ENCODE data around the gene SP3. TPM values are rescaled to one million over a fixed set of nuclear protein-coding genes. Genes with fewer than 3 reads are reported as not detected.

The SP3 gene
- polyA plus RNA-seq, 3 donors, result 44.8 to 66.2 (median 54.2) TPM

- H3K36me3 ChIP-seq (replicated peaks in 1 of 2; ENCODE audit: control insufficient read depth in 1 of 2, insufficient read depth in 2 of 2, low read length in 2 of 2), result no peaks in the 10 kb centered on the region
- peaks cover 72% of the 10 kb centered on the region for H3K4me1 Mint-ChIP-seq
- whole genome bisulfite sequencing (ENCODE audit: insufficient coverage), result 90% methylated on average over 3 of the region's 6 CpGs
- no peaks in the 10 kb centered on the region for H3K9me3 Mint-ChIP-seq
- H3K4me1 ChIP-seq (ENCODE audit: control insufficient read depth in 1 of 2, insufficient read depth in 2 of 2, low read length in 2 of 2), result peaks cover 55 to 70% of the 10 kb centered on the region in 2 donors
- H3K79me2 ChIP-seq (ENCODE audit: insufficient read depth, low read length), result peaks cover 29% of the 10 kb centered on the region
- no peak overlapping the region for H3K4me3 Mint-ChIP-seq
- H3K27ac Mint-ChIP-seq, result peak overlapping the region; percentile 91 to 97 (median 96)
- no peaks in the 10 kb centered on the region for H3K27me3 Mint-ChIP-seq (ENCODE audit: low read depth in 3 of 3)
- intact Hi-C loops (cut with micrococcal nuclease), result no loop called here
- H3K36me3 Mint-ChIP-seq, result peaks cover 3 to 12% of the 10 kb centered on the region in 2 donors
- H3K9ac ChIP-seq (ENCODE audit: insufficient read depth, low read length, poor library complexity, severe bottlenecking), result no peak overlapping the region
- no peaks in the 10 kb centered on the region for H4K20me1 ChIP-seq (ENCODE audit: insufficient read depth, low read length)
- TF ChIP-seq CTCF (IDR thresholded peaks at IDR 0.05), result no peak
- no peak overlapping the region for H3K4me2 ChIP-seq (replicated peaks; ENCODE audit: extremely low read depth, low read length, poor library complexity, severe bottlenecking)
- no peaks in the 10 kb centered on the region for H3K9me3 ChIP-seq (replicated peaks in 1 of 2; ENCODE audit: control insufficient read depth in 1 of 2, insufficient read depth in 1 of 2, low read length in 2 of 2)
- no peak overlapping the region for H2AFZ ChIP-seq (ENCODE audit: insufficient read depth, low read depth, low read length, poor library complexity, severe bottlenecking)
- H3K27me3 ChIP-seq (ENCODE audit: control insufficient read depth in 2 of 2, insufficient read depth in 2 of 2, low read length in 2 of 2), result no peaks in the 10 kb centered on the region
- H3K4me3 ChIP-seq (replicated peaks in 1 of 3; ENCODE audit: low read depth in 2 of 3, low read length in 3 of 3), result no peak overlapping the region
- H3K27ac ChIP-seq (ENCODE audit: low read depth in 1 of 2, low read length in 2 of 2), result peak overlapping the region in 1 of 2 donors; percentile 98
- peak in 2 of 3 donors; percentile 52 to 61 for DNase-seq
Observed at GRCh38 chr2:174014011-174014698, 49.0 kb upstream of the SP3 start.

GRCh38 chr2:174013315-174013751, 48.2 kb upstream of the SP3 start:
- Histone ChIP-seq H3K4me1 (ENCODE audit: control insufficient read depth in 1 of 2, insufficient read depth in 2 of 2, low read length in 2 of 2) (peaks cover 48 to 62% of the 10 kb centered on the region in 2 donors), H4K20me1 (ENCODE audit: insufficient read depth, low read length) (no peaks in the 10 kb centered on the region), H3K36me3 (replicated peaks in 1 of 2; ENCODE audit: control insufficient read depth in 1 of 2, insufficient read depth in 2 of 2, low read length in 2 of 2) (no peaks in the 10 kb centered on the region), H3K27ac (ENCODE audit: low read depth in 1 of 2, low read length in 2 of 2) (peak overlapping the region; percentile 93 to 98), H3K4me2 (replicated peaks; ENCODE audit: extremely low read depth, low read length, poor library complexity, severe bottlenecking) (peak overlapping the region; percentile 75), H3K79me2 (ENCODE audit: insufficient read depth, low read length) (peaks cover 29% of the 10 kb centered on the region), H3K27me3 (ENCODE audit: control insufficient read depth in 2 of 2, insufficient read depth in 2 of 2, low read length in 2 of 2) (no peaks in the 10 kb centered on the region), H3K4me3 (replicated peaks in 1 of 3; ENCODE audit: low read depth in 2 of 3, low read length in 3 of 3) (peak overlapping the region in 2 of 3 experiments; percentile 41 to 70), H3K9ac (ENCODE audit: insufficient read depth, low read length, poor library complexity, severe bottlenecking) (peak overlapping the region; percentile 85), H3K9me3 (replicated peaks in 1 of 2; ENCODE audit: control insufficient read depth in 1 of 2, insufficient read depth in 1 of 2, low read length in 2 of 2) (no peaks in the 10 kb centered on the region), H2AFZ (ENCODE audit: insufficient read depth, low read depth, low read length, poor library complexity, severe bottlenecking) (peak overlapping the region; percentile 76)
- WGBS (ENCODE audit: insufficient coverage), result 86% methylated on average over 9 of the region's 17 CpGs
- Mint-ChIP-seq H3K27ac (peak overlapping the region; percentile 91 to 97 (median 96)), H3K27me3 (ENCODE audit: low read depth in 3 of 3) (no peaks in the 10 kb centered on the region), H3K36me3 (peaks cover 3 to 13% of the 10 kb centered on the region in 2 donors), H3K4me3 (peak overlapping the region; percentile 75 to 84), H3K4me1 (peaks cover 65% of the 10 kb centered on the region), H3K9me3 (no peaks in the 10 kb centered on the region)
- intact Hi-C loops (cut with micrococcal nuclease), result no loop called here
- TF ChIP-seq CTCF (IDR thresholded peaks at IDR 0.05), result no peak
- DNase-seq, result no peak

Data from CD14-positive monocyte (primary cell).